Keratinocyte (primary cell): Measurements from ENCODE around the gene OR5L1.

ENCODE experiments used
- CTCF ChIP-seq, 3 experiments: IDR thresholded peaks in 1 of 3; conservative IDR thresholded peaks in 1 of 3; optimal IDR thresholded peaks in 1 of 3; 2 replicates in 2 of 3; 3 replicates in 1 of 3; pipeline versions ENCODE3 to v1.5.1; 2011; ENCODE audit warnings: low read length in 3 of 3, mild to moderate bottlenecking in 3 of 3, moderate library complexity in 2 of 3, control low read depth in 1 of 3, inconsistent platforms in 1 of 3; ENCODE audit not compliant: insufficient read depth in 2 of 3; ENCODE audit errors: extremely low read depth in 1 of 3
- EZH2 ChIP-seq: IDR thresholded peaks from one replicate; pipeline ENCODE4 v1.6.1; 2012; ENCODE audit warnings: inconsistent platforms, mild to moderate bottlenecking, low read length, moderate library complexity

DNA sequence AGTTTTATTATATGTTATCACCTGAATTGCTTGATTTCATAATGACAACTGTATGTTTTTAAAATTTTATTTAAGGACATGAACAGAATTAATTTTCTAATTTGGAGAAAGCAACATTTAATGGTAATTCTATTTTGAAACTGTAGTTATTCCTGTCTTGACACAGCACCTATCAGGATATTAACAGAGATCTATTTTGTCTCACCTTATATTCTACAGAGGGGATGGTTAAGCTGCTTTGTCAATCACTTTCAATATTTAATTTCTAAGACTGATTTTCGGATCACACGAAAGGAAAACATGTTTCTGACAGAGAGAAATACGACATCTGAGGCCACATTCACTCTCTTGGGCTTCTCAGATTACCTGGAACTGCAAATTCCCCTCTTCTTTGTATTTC lies 27.3 kb downstream of the OR5L1 start, which contains the start of gene OR5D16:
- TF ChIP-seq CTCF (optimal IDR thresholded peaks at IDR 0.05 in 1 of 3, IDR thresholded peaks at IDR 0.05 in 1 of 3, conservative IDR thresholded peaks at IDR 0.05 in 1 of 3; ENCODE audit: extremely low read depth in 1 of 3, insufficient read depth in 2 of 3, low read length in 3 of 3) (no peak), EZH2 (no peak)
